Astrocyte (in vitro differentiated cells and primary cell): Measurements from ENCODE around the gene SYCP1.

Experiments used
- CTCF ChIP-seq: IDR thresholded peaks from 2 replicates; pipeline ENCODE4 v1.5.1; 2011; ENCODE audit warnings: low read depth, mild to moderate bottlenecking, inconsistent platforms, low read length, moderate library complexity; ENCODE audit not compliant: insufficient read depth
- EZH2 ChIP-seq: IDR thresholded peaks from 2 replicates; pipeline ENCODE4 v1.6.1; 2012; ENCODE audit warnings: mild to moderate bottlenecking, low read length, inconsistent platforms; ENCODE audit not compliant: insufficient read depth

GRCh38 chr1:114892194-114892918 is 37.7 kb downstream of the SYCP1 start:
- TF ChIP-seq CTCF (no peak), EZH2 (no peak)
